Measurements from ENCODE around the gene DCAF11.
A peak's percentile ranks its signal among the peaks of the same experiment; 100 is the strongest.

DCAF11 gene

DNA sequence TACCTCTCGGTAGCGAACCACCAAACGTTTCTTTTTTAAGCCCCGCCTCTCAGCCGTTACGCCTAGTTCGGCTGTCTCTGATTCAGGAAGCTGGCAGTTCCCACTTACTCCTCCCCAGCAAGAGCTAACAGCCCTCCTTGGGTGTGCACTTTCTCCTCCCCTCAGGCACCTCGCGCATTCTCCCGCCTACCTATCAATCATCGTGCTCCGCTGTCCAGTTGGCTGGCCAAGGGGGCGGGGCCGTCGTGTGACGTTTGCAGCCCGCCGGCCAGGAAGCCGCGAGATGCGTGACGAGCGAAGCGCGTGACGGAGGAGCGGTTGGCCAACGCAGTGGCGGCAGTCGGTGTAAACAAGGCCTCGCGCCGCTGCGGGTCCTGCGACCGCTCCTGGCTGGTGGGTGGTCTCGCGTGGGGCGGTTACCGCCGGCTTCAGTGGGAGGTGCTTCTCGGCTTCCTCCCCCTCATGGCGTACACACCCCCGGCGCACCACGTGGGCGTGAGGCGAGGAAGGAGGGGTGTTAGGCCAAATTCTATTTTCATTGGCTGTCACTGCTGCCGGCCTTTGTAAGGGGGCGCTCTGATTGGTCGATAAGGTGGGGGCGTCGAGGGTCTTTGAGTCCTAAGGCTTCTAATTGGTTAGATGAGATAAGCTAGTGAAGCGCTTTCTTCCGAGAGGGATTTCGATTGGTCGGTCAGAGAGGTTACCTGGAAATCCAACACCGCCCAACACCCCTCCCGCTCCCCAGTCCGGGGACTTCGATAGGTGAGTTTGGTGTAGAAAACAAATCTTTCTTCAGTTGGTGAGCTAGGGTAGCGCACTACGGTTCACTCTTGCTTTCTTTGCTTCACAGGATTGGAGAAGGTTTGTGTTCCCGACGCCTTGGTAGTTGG lies at the start of gene DCAF11, which contains the start of gene NRL:
Gene DCAF11, plus strand, starts transcription at position 246 of the 890 bp plus-strand sequence. CDS start 818 bp downstream, outside the sequence.
Gene NRL, minus strand, starts transcription at position 418 of the 890 bp plus-strand sequence. CDS start 32,101 bp downstream, outside the sequence.
- DNase-seq: peak; percentile 99

GRCh38 chr14:24064856-24065255 lies 49.7 kb upstream of the DCAF11 start:
- no peak for DNase-seq

DNA sequence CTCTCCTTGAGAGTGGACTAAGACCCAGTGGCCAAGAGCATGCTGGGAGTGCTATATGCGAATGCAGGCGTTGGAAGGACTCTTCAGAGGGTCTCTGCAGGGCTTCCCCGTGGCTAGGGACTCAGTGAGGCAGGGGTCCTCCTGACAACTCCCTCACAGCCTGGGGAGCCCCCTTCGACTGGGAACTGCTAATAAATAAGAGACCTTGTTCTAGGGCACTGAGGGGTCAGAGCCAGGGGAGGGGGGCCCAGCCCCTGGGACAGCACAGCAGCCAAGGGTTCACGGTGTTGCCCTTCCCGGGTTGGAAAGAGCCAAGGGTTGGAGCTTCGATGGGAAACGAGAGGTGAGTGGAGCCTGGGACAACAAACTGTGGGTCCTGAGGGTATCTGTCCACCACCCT lies 49.2 kb upstream of the DCAF11 start:
- DNase-seq: no peak

- no peak for DNase-seq
Measured at GRCh38 chr14:24066496-24067132, 48.0 kb upstream of the DCAF11 start.

DNA sequence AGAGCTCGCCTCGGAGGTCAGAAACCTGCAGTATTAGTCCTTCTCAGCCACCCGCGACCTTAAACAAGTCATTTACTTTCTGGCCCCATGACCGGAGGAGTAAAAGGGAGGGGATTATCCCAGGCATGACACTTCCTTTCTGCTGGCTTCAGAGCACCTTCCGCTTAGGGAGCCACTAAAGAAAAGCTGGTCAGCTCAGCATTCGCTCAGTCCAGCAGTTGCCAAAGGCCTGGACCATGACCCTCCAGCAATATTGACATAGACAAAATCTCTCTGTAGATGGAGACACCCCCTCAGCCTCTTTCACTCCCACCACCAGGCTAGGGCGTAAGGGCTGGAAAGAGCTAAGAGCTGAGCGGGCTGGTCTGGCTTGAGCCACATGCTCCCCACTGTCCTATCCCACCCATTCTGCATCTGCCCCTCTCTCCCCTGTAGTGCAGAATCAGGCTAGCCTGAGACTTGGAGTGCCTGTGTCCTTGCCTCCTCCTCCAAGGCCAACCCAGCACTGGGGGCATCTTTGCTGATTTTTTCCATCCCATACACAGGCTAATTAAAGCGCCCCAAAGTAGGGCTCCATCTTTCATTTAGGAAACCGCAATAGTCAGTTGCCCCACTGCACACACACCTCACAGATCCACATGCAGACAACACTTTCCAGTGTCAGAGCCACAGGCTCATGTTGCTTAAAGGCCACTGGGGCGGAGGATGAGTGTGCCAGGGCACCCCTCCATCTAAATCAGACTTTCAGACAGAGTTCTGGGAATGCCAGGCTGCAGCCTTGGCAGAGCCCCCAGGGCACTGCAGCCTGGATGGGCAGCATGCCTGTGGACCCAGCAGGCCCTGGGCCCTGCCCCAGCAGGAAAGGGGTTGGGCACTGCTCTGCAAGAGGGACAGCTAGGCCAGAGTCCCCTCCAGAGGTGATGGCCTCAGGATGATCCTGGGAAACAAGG lies 47.2 kb upstream of the DCAF11 start:
- no peak for DNase-seq

DNA sequence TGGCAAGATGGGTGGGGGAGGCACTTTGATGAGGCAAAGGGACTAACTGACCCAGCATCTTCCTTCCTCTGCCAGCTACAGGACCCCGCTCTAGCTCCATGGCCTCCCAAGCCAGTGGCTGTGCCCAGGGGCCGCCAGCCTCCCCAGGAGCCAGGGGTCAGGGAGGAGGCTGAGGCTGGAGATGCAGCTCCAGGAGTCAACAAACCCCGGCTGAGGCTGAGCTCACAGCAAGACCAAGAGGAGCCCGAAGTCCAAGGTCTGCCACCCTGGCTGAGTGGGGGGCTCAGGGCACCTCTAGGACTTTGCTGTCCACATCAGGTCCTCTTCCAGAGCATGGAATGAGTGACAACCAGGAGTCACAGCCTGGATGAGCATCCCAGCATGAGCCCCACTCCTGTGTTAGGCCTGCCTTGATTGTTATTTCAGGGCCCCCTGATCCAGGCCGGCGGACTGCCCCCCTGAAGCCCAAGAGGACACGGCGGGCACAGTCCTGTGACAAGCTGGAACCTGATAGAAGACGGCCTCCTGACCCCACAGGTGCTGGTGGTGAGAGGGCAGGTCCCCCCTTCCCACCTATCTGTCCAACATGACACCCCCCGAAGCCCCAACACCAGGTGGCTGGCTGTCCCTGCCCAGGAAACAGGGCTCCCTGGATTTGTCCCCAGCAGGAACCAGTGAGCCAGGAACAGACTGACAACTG lies 45.7 kb upstream of the DCAF11 start:
- no peak for DNase-seq

DNA sequence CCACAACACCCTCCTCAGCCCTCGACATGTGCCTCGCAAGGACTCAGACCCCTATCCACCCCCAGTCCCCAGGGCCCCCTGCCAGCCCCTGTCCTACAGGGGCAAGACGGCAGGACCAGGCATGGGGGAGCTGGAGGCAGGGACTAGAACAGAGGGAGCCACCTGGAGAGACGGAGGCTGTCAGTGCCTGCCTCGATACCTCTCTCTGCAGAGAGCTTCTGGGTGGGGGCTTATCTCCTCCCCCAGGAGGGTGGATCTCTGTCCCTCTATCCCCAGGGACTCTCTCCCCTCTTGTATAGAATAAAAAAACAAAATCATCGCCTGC lies 45.2 kb upstream of the DCAF11 start:
- DNase-seq: no peak

DNA sequence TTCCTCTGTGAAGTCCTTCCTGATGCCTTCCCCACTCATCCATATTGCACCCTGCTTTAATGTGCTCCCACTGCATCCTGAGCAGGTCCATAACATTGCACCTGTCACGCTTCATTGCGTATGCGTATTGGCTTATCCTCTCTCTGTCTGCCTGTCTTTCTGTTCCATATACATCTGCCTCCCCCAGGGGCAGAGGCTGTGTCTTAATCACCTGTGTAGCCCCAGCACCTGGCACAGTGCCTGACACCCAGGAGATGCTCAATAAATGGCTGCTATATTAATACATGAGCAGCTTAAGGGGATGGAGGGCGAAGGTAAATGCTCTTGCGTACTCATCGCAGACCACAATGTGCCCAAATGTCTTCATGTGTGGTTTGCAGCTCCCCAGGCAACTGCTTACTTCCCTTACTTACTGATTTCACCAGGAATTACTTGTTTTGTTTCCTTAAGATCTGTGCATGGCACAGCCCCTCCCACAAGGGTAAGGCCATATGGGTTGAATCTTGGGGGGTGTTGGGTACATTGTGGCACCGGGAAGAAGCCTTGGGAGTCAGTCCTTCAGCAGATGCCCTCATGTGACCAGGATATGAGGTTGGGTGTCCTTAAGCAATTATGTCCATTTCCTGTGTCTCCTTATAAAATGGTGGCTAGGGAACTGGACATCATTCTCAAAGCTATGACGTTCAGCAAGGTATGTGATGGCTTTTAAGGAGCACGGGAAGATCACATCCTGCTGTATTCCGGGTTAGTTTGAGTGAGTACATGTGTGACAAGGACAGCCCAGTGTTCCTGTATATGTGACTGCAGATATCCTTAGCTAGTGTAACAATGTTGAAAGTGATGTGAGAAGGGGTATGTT lies 44.1 kb upstream of the DCAF11 start:
- DNase-seq: no peak

DNA sequence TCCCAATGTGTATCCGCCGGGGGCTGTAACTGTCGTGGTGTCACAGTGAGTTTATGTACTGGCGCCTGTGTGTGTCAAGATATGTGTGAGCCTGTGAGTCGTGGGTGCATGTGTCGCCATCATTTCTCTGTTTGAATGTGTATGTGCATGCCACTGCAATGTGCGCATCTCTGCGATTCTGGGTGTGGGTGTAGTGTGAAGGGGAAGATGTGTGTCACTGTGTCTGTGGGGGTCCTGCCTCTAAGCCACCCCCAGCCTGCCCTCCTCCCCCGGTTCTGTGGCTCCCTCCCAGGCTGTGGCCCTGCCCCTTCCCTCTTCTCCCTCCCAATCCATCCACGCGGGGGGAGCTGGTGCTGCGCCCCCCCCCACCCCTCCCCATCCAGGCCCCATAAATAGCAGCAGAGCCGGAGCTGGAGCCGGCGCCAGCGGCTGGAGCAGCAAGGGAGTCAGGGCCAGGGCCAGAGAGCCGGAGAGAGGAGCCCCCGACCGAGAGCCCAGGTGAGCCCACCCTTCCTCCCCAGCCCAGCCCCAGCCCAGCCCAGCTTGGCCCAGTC lies 43.4 kb upstream of the DCAF11 start, which contains the start of gene CPNE6:
Gene CPNE6, plus strand, starts transcription at position 419 of the 554 bp plus-strand sequence. CDS start 1,375 bp downstream, outside the sequence.
- DNase-seq: no peak

- no peak for DNase-seq
Measured at GRCh38 chr14:24071836-24072430, 42.6 kb upstream of the DCAF11 start.

GRCh38 chr14:24072436-24072835 lies 42.1 kb upstream of the DCAF11 start:
- DNase-seq: no peak

DNA sequence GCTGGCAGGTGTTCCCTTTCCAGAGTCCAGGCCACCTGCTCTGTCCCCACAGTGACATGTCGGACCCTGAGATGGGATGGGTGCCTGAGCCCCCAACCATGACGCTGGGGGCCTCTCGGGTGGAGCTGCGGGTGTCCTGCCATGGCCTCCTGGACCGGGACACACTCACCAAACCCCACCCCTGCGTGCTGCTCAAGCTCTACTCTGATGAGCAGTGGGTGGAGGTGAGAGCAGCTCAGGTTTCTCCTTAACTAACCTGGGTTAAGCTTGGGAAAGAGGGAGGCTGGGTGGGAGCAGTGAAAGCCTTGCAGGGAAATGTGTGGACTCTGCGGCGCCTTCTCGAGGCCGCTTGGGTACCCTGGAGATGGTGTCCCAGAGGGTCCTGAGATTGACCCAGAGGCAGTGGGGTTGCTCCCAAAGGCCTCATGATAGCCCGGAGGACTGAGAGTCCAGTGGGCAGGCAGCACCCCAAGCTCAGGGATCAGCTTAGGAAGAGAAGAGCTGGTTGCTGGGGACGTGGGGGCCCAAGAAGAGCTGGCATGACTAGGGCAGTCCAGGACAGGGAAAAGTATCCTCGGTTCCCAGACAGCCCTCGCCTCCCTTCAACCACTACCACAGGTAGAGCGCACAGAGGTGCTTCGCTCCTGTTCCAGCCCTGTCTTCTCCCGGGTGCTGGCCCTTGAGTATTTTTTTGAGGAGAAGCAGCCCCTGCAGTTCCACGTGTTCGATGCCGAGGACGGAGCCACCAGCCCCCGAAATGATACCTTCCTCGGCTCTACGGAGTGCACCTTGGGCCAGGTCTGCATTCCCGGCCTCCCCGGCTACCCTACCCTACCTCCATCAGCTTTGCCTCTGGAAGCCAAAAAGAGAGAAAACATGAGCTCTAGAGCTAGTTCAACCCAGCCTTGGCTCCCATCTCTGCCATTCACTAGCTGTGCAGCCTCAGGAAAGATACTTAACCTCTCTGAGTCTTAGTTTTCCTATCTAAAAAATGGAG lies 41.4 kb upstream of the DCAF11 start:
- DNase-seq: no peak

GRCh38 chr14:24074625-24075484 lies 39.7 kb upstream of the DCAF11 start:
- DNase-seq: no peak

DNA sequence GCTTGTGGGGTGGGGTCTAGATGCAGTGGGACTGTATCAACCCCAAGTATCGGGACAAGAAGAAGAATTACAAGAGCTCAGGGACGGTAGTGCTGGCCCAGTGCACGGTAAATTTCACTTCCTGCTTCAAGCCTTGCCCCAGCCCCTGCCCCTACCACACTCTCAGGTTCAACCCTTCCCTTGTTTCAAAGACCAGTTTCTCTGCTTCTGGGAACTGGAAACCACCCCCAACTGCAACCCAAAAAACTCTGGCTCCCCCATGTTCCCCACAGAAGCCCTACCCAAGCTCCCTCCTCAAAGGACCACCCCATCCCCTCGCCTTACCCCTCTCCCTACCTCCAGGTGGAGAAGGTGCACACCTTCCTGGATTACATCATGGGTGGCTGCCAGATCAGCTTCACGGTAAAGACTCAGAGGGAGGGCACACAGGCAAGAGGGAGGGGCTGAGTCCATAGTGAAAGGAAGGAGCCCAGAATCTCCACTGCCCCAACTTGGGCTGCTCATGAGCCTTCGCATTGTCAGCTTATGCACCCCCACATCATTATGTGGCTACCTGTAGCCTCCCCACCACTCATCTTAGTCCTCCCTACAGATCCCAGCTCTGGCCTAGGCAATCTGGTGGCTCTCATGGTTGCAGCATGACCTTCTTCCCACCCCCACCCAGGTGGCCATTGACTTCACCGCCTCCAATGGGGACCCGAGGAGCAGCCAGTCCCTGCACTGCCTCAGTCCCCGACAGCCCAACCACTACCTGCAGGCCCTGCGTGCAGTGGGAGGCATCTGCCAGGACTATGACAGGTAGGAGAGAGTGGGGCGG lies 38.9 kb upstream of the DCAF11 start:
- DNase-seq: no peak

- DNase-seq: no peak
Measured at GRCh38 chr14:24076302-24076601, 38.3 kb upstream of the DCAF11 start.

DNA sequence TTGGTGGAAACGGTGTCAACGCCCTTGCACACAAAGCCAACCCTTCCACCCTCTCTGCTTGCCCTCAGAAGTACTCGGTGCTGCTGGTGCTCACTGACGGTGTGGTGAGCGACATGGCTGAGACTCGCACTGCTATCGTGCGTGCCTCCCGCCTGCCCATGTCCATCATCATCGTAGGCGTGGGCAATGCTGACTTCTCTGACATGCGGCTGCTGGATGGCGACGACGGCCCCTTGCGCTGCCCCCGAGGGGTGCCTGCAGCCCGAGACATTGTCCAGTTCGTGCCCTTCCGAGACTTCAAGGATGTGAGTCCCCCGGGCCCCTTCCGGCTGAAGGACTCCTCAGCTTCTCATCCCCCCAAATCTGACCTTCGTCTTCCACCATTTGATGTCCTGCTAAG lies 37.5 kb upstream of the DCAF11 start:
- DNase-seq: no peak

GRCh38 chr14:24078146-24078545 lies 36.4 kb upstream of the DCAF11 start:
- no peak for DNase-seq

Measured in SIG-M5 (cell line).